ENCODE results near the gene CERS6.

The CERS6 gene

GRCh38 chr2:168708080-168708479 is 252.0 kb downstream of the CERS6 start:
- DNase-seq, result no peak

- DNase-seq, result no peak
These were observed 254.8 kb downstream of the CERS6 start for GRCh38 chr2:168710754-168711467.

GRCh38 chr2:168712053-168712452 is 256.0 kb downstream of the CERS6 start:
- DNase-seq, result peak; percentile 36

GRCh38 chr2:168713325-168713724 is 257.3 kb downstream of the CERS6 start:
- peak; percentile 8 for DNase-seq

- no peak for DNase-seq
These were observed 259.8 kb downstream of the CERS6 start for GRCh38 chr2:168715849-168716248.

- DNase-seq, result no peak
These were observed 260.8 kb downstream of the CERS6 start for GRCh38 chr2:168716839-168717238.

GRCh38 chr2:168717790-168718502 is 261.9 kb downstream of the CERS6 start:
- peak; percentile 4 for DNase-seq

GRCh38 chr2:168718622-168719021 is 262.6 kb downstream of the CERS6 start:
- DNase-seq, result no peak

GRCh38 chr2:168719446-168719845 is 263.4 kb downstream of the CERS6 start:
- no peak for DNase-seq

GRCh38 chr2:168722592-168722991 is 266.5 kb downstream of the CERS6 start:
- DNase-seq, result no peak

- no peak for DNase-seq
These were observed 267.3 kb downstream of the CERS6 start for GRCh38 chr2:168723275-168723899.

- no peak for DNase-seq
These were observed 270.3 kb downstream of the CERS6 start for GRCh38 chr2:168726375-168726774.

GRCh38 chr2:168727904-168728470 is 271.9 kb downstream of the CERS6 start:
- no peak for DNase-seq

GRCh38 chr2:168729455-168729854 is 273.4 kb downstream of the CERS6 start:
- DNase-seq, result no peak

- DNase-seq, result no peak
These were observed 274.3 kb downstream of the CERS6 start for GRCh38 chr2:168730344-168730743.

- DNase-seq, result no peak
These were observed 274.9 kb downstream of the CERS6 start for GRCh38 chr2:168731002-168731401.

- DNase-seq, result no peak
These were observed 275.5 kb downstream of the CERS6 start for GRCh38 chr2:168731616-168732015.

GRCh38 chr2:168732100-168732499 is 276.0 kb downstream of the CERS6 start:
- DNase-seq, result no peak

- DNase-seq, result no peak
These were observed 276.4 kb downstream of the CERS6 start for GRCh38 chr2:168732506-168732905.

GRCh38 chr2:168734199-168734760 is 278.2 kb downstream of the CERS6 start:
- no peak for DNase-seq

GRCh38 chr2:168736649-168737445 is 280.8 kb downstream of the CERS6 start:
- no peak for DNase-seq

- peak; percentile 45 for DNase-seq
These were observed 282.0 kb downstream of the CERS6 start for GRCh38 chr2:168738062-168738461.

Data from hematopoietic multipotent progenitor cell treated with erythropoietin and hydrocortisone succinate and interleukin-3 and kit ligand, for 6 days (in vitro differentiated cells).